Astrocyte of the hippocampus (primary cell): ENCODE results near the gene FSTL1.
A peak's percentile ranks its signal among the peaks of the same experiment; 100 is the strongest.
"Not testable (repeated sequence)": the region's sequence is repeated elsewhere in the genome, so short reads cannot be mapped to it uniquely, and the experiment has no call there.

ENCODE experiments used
- DNase-seq: peaks from one replicate; pipeline ENCODE4 v3.0.0; 2011; ENCODE audit warnings: low read depth, low spot score

The FSTL1 gene

DNA sequence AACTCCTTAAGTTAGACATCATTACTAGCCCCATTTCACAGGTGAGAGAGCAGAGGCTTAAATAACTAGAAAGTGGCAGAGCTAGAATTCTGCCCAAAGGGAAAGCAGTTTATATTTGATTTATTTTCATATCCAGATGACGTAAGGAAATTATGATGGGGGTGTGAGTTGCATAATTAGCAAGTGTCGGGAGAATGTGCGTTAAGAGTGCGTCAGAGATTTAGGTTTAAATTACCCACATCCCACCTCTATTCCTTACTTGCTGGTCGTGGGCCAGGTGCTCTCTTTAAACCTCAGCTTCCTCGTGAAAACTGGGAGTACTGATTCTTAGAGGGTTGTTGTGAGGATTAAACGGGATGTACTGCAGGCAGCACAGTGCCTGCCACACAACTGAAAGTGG is 32.3 kb downstream of the FSTL1 start:
- DNase-seq = no peak

DNA sequence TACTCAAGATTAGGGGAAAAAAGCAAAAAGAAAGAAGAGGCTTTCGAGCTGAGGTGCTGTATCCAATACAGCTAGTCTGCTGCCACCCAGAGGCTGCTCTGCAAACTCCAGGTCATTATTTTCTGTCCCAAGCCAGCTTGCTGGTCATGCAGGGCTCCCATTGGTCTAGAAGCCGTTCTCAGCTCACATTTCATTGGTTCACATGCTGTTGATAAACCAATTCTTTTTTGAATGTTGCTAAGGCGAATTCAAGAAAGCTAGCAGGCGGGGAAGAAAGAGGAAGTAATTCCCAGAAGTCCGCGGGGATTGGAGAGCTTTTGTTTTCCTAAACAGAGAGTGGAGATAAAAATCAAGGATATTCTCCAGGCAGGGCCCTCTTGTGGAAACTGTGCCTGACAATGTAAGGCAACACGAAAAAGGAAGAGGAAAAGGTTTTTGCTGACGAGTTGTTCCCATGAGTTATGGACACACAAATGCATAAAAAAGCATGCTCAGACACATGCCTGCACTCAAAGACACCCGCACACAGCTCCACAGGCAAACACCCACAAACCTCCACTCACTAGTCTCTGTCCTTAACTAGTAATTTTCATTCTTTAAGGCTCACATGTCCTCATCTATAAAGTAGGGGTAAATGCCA is 33.4 kb downstream of the FSTL1 start:
- peak; percentile 98 for DNase-seq

DNA sequence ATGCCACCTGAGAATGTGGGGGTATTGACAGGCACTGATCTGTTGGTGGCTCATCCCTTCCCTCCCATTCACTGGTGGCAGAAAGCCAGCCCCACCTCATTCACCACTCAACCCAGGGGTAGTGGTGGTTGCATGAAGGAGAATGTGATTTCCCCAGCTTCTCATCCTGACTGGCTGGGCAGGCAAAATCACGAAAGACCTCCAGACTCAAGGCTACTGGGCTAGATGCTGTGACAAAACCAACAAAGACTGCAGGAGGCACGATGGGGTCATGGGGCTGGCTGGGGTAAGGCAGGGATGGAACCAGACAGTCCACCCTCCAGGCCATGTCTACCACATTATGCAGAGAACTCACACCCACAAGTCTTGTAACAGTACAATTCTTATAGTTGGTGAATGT is 33.9 kb downstream of the FSTL1 start:
- DNase-seq = no peak

DNA sequence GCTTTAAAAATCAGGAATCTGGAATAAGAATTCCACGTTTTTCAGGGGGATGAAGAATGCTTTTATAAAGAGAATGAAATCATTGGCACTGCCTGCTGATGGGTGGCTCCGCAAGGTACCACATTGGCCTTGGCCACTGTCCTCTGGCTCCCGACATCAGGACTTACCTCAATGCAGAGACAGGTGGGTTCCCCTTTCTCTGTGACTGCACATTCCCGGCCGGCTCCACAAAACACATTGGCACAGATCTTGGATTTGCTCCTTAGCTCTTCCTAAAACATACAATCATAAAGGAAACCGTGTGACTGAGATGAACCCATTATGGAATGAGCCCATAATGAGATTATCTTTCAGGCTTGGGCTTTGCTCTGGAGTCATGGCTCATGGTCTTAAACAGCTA is 35.0 kb downstream of the FSTL1 start:
- no peak for DNase-seq

DNA sequence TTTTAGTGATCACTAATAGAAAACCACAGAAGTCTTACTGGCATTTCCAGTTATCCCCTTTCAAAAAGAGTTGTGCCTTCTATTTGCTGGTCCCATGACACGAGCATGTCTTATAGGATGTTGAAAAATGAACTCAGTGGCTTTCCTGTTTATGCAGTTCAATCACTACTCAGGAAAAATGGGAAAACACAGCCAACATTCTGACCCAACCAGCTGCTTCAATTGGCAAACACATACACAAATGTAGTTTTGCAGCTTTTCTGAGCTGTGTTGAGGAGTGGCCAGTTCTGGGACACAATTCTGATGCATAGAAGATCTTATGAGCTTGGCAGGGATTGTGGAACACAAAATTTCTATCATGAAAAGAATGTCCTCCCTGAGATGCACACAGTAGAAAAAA is 40.3 kb downstream of the FSTL1 start:
- DNase-seq = no peak

DNA sequence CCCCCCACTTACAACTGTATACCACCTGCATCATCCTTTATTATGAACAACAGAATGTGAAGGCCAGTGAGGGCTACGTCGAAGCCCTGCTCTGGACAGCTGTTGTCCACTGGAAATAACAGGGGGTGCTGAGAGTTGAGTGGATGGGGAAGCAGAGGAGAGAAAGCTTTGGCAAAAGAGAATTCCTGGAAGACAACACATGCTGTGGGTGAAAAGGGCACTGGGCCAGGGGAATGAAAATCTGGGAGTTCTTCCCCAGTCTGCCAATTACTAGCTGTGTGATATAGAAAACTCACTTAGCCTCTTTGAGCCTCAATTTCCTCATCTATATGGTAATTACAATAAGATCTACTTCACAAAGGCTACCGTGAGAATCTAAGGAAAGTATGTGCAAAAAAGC is 40.7 kb downstream of the FSTL1 start:
- no peak for DNase-seq

DNA sequence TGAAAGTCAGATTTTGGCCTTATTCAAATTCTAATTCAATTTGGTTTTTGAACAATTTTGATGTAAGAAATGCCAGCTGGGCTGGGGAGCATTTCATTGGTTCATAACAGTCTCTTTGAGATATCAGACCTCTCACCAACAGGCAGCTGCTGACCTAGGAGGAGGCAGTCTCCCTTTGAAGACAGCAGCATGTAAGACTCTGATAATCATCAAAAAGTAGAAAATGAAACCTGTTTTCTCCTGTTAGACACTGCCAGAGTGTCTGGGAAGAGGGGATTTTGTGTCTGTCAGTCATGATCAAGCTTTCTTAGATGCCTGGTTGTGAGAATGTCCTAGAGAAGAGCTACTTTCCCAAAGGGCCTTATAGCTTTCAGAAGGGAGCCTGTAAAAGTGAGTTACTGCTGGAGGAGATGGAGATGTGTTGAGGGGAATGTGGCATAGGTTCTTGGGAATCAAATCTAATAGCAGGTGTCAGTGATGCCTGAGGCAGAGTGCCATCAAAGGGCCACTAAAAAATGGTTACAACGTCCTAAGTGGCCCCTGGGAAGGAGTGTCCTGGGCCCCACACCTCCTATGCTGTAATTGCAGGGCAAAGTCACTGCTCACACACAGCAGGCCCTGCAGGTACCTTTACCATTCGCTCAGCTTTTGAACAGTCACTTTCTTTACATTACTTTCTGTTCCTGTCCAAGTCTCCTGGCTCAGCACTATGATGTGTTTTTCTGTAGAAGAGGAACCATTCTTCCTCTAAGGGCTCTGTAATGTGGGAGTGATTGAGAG is 43.1 kb downstream of the FSTL1 start:
- DNase-seq = no peak

DNA sequence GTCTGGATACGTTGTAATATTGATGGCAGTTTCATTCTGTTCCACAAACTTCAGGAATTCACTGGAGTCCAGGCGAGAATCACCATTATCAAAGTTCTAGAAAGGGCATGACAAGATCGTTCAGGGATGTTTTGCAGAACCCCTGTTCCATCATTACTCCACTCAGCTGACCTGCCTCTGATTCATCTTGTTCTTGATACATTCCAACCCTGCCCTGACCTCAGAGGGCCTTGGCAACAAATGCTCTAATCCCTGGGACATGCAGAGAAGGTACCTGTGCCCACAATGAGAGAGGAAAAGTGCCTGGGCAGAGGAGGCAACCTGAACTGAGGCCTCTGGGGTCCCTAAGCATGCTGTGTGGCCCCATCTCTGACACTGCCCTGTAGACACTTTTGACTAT is 45.9 kb downstream of the FSTL1 start:
- DNase-seq = peak; percentile 35

DNA sequence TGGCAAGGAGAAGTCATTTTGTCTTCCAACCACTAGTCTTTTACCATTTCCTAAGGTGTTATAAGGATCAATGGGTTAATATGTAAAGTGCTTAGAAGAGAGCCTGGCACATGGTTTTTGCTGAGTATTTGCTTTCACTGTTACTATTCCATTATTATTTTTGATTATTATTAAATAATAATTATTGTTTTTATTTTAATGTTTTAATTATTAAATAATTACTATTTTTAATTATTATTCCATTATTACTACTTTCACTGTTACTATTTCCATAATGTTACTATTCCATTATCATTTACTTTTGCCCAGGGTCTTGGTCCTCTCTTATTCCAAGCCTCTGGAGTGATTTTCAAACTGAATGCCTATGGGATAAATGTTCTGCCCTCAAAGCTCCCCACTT is 48.5 kb downstream of the FSTL1 start:
- DNase-seq = no peak

DNA sequence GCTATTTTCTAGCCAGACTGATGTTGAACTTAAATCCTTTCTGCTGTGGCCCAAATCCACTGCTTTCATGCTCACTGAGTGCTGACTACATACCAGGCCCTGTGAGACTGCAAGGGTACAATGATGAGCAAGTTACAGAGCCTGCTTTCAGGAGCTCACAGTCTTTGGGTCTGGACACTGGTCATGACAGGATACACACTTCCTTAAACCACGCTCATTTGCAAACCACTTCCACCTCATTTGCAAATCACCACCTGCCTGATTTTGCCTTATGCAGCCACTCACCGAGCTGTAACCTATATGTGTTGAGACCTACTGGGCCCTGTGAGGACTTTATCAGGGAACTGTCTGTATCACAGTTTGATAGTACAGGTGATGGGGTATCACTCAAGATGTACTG is 51.4 kb downstream of the FSTL1 start:
- DNase-seq = no peak

DNA sequence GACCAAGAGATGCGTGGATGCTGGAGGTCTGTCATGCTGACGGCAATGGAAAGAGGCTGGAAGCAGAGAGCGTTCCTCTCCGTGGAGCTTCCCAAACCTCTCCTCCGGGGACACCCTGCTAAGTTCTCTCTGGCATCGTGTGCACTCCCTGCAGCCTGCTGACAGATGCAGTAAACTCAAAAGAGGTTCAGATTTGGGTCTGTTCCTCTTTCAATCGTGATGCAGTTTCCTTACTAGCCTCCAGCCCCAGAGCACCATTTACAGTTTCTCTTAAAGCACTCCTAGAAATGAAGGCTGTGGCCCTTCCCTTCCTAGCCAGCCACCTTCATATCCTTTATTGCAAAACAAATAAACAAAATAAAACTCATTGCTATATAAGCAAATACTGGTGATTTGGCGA is 54.3 kb downstream of the FSTL1 start:
- DNase-seq = no peak

DNA sequence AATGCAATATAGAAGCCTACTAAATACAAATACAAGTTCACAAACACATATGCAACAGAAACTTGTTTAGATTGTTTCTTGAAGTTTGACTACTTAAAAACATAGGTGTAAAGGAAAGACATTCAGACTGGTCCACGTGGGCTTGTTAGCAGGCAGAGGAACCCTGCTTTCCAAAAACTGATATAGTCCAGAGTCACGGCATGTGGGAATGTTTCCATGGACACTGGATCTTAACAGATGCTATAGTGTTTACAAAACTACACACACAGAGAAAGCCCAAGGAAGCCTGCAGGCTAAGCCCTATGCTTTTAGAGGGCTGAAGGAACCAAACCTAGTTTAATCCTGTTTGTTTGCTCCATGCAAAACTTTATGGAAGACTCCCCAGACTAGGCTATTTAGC is 56.4 kb downstream of the FSTL1 start:
- no peak for DNase-seq

DNA sequence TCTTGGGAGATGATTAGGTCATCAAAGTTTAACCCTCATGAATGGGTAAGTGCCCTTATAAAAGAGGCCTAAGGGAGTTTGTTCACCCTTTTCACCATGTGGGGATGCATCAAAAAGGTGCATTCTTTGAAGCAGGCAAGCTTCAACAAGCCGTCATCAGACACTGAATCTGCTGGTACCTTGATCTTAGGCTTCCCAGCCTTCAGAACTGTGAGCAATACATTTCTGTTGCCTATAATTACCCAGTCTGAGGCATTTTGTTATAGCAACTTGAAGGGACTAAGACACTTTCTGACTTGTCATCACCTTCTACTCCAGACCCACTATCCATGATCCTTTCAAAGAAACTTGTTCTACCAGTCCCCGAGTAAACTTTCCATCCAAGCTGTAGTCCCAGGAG is 57.0 kb downstream of the FSTL1 start:
- no peak for DNase-seq

DNA sequence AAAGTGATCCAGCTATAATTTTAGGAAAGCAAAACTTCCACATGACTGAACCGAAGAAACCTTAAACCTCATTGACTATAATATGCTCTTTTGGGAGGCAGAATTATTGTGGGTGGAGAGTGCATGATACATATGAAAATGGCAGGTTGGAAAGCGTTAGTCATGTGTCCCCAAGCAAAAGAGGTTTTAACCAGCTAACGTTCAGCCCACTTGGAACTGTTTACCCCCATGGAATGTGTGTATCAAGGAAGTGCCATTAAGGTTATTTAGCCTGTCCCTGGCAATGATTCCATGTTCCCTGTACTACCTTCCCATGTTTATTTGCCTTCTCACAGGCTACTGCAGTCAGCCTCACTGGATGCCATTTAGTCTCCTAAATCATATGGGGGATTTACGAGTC is 57.5 kb downstream of the FSTL1 start:
- no peak for DNase-seq

DNA sequence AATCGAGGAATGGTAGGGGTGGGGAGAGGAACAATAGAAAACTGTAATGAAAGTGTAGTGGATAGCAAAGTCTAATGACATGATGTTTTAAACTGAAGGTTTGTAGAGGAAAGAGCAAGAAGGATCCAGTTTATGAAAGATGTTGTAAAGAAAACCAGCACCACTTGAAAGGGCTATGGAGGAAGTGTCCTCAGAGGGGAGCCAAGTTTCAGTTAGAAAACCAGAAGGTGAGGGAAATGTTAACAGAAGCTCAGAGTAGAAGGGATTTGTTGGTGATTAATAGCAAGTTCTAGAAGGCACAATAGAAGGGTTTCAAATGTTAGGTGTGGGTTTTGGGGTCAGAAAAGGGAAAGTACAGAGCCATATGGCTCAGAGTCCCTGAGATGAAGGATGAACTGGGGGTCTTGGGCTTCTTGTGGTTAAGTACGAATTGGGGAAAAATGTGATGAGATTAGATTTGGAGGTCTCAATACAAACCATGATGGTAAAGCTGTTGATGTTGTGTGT is 67.8 kb downstream of the FSTL1 start:
- DNase-seq = no peak

DNA sequence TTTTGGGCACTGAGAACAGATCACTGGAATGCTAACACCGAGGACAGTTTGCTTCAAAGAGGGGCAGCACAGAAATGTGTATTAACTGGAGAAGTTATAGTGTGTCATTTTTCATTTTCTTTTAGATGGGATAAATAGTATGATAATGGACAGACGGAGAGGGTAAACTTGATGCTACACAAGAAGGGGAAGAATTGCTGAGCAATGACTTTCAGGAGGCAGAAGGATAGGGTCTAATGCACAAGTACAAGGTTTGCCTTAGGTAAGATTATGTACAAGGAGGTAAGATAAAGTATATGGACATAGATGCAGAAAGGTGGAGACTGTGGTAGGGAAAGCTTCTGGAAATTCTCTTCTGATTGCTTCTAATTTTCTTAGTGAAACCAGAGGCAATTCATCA is 69.3 kb downstream of the FSTL1 start:
- DNase-seq = no peak

DNA sequence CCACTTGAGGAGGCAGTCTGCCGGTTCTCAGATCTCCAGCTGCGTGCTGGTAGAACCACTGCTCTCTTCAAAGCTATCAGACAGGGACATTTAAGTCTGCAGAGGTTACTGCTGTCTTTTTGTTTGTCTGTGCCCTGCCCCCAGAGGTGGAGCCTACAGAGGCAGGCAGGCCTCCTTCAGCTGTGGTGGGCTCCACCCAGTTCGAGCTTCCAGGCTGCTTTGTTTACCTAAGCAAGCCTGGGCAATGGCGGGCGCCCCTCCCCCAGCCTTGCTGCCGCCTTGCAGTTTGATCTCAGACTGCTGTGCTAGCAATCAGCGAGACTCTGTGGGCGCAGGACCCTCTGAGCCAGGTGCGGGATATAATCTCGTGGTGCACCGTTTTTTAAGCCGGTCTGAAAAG is 72.8 kb downstream of the FSTL1 start:
- not testable (repeated sequence) for DNase-seq

DNA sequence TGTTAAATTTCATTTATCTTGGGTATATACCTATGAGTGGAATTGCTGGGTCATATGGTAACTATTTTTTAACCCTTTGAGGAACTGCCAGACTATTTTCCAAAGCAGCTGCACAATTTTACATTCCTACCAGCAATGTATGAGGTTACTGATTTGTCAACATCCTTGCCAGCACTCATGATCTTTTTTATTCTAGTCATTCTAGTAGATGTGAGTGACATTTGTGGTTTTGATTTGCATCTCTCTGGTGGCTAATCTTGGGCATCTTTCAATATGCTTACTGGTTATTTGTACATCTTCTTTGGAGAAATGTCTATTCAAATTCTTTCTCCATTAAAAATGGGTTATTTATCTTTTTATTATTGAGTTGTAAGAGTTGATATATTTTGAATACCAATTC is 80.3 kb downstream of the FSTL1 start:
- no peak for DNase-seq

DNA sequence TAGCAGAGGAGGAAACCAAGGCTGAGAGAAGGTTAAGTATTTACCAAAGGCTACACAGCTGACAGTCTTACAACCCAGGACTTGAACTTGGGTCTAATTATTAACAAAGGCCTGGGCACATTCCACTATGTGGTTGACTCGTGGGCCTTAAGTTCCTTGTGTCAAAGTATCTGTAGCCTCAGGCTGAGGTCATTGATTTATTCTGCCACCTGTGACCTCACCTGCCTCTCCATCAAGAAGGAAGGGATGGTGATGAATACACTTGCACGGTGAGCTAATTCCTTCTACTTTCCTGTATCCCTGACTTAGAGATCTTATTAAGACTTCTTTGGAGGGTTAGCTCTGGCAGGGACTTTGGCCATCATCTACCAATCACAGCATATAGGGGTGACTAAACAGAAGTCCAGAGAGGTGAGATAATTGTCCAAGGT is 81.7 kb downstream of the FSTL1 start:
- DNase-seq = no peak

DNA sequence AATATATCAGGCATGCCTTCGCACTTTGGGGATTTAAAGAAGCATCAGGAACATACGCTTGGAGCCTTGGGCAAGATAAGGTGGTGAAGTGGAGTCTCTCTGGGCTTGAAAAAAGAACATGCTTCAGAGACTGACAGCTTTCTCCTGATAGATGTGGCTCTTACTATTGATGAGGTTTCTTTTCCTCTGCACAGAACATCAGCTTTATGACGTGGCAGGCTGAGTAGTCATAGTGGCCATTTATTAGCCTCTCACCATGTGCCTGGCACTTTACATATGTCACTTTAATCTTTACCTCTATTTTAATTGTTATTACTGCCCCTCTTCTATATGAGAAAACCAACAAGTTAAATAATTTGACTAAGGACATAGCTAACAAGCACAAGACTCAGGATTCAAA is 82.6 kb downstream of the FSTL1 start:
- no peak for DNase-seq

DNA sequence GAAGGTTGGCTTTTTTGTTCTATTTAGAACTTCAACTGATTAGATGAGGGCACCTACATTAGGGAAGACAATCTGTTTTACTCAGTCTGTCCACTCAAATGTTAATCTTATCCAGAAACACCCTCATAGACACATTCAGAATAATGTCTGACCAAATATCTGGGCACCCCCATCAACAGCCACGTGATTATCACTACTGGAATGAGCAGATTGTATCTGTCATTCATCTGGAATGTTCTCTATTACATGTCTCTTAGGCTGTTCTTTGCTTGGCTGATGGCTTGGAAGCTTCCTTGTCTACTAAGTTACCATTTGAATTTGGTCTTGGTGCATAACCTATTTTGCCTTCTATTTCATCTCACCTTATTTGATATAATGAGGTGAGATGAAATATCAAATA is 86.0 kb downstream of the FSTL1 start:
- DNase-seq = peak; percentile 47

DNA sequence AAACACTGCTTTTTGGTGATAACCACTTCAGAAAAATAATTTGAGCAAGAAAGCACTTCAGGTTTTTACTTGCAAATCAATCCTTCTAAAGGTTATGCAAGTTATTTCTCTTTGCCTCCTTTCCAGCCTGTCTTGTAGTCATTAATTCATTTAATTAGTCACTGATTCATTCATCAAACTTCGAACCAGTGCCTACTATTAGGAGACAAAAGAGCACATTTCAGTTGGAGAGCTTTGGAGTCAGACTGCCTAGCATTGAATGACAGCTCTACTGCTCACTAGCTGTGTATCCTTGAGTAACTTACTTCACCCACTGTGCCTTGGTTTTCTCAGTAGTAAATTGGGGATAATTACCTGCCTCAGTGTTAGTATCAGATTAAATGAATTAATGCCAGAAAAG is 86.7 kb downstream of the FSTL1 start:
- DNase-seq = no peak

DNA sequence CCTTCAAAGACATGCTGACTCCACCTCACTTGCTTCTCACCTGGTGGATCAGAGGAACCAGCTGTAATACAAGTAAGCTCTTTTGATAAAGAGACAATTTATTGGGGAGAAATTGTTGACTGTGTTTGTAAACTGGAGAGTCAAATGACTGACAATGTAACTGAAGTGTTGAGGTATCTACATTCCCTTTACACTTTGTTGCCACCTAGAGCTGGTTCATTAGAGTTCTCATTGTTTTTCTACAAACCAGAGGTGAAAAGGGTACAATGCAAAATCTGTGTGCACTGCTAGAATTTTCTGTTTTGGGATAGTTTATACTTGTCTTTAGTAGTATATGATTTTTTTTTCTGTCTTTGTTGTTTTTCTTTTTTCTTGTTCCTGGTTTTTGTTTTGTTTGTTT is 93.0 kb downstream of the FSTL1 start:
- DNase-seq = no peak
